Measurements from ENCODE around the gene ZNF512. TPM values are rescaled to one million over a fixed set of nuclear protein-coding genes. Genes with fewer than 3 reads are reported as not detected.
A peak's percentile ranks its signal among the peaks of the same experiment; 100 is the strongest.

The ZNF512 gene
- total RNA-seq, 1 donor from 2014 or later = 30.8 TPM

GRCh38 chr2:27572998-27573429, 9.8 kb upstream of the ZNF512 start:
- ATAC-seq (no peak), DNase-seq (no peak)
- H3K36me3 ChIP-seq = no peaks in the 10 kb centered on the region
- H3K9me3 ChIP-seq = peaks cover 3% of the 10 kb centered on the region
- no peak overlapping the region for H3K27ac ChIP-seq
- TF ChIP-seq CTCF (IDR thresholded peaks at IDR 0.05) = no peak
- intact Hi-C loops (cut with DNase I) = no loop called here
- H3K27me3 ChIP-seq = no peaks in the 10 kb centered on the region
- no peaks in the 10 kb centered on the region for H3K4me1 ChIP-seq
- no peak overlapping the region for H3K4me3 ChIP-seq

- no peaks in the 10 kb centered on the region for H3K27me3 ChIP-seq
- no peak overlapping the region for H3K27ac ChIP-seq
- TF ChIP-seq CTCF (IDR thresholded peaks at IDR 0.05) = no peak
- DNase-seq (no peak), ATAC-seq (no peak)
- H3K9me3 ChIP-seq = peaks cover 3% of the 10 kb centered on the region
- H3K4me1 ChIP-seq = no peaks in the 10 kb centered on the region
- no peak overlapping the region for H3K4me3 ChIP-seq
- H3K36me3 ChIP-seq = no peaks in the 10 kb centered on the region
- intact Hi-C loops (cut with DNase I) = no loop called here
These were observed 9.4 kb upstream of the ZNF512 start for GRCh38 chr2:27573452-27573851.

- no peak overlapping the region for H3K27ac ChIP-seq
- no peaks in the 10 kb centered on the region for H3K27me3 ChIP-seq
- no peaks in the 10 kb centered on the region for H3K36me3 ChIP-seq
- ATAC-seq (no peak), DNase-seq (no peak)
- peaks cover 15% of the 10 kb centered on the region for H3K4me1 ChIP-seq
- intact Hi-C loops (cut with DNase I) = no loop called here
- TF ChIP-seq CTCF (IDR thresholded peaks at IDR 0.05) = no peak
- no peak overlapping the region for H3K4me3 ChIP-seq
- H3K9me3 ChIP-seq = peaks cover 3% of the 10 kb centered on the region
These were observed 1.3 kb upstream of the ZNF512 start for GRCh38 chr2:27581417-27582128.

- peak overlapping the region; percentile 77 for H3K27ac ChIP-seq
- H3K4me1 ChIP-seq = peaks cover 15% of the 10 kb centered on the region
- DNase-seq (no peak), ATAC-seq (no peak)
- H3K9me3 ChIP-seq = peaks cover 2% of the 10 kb centered on the region
- intact Hi-C loops (cut with DNase I) = no loop called here
- peak overlapping the region; percentile 81 for H3K4me3 ChIP-seq
- H3K27me3 ChIP-seq = no peaks in the 10 kb centered on the region
- H3K36me3 ChIP-seq = no peaks in the 10 kb centered on the region
- TF ChIP-seq CTCF (IDR thresholded peaks at IDR 0.05) = no peak
These were observed 630 bp upstream of the ZNF512 start for GRCh38 chr2:27582129-27582694.

GRCh38 chr2:27583390-27583915, 611 bp downstream of the ZNF512 start:
- H3K4me1 ChIP-seq = peaks cover 15% of the 10 kb centered on the region
- no peaks in the 10 kb centered on the region for H3K9me3 ChIP-seq
- intact Hi-C loops (cut with DNase I) = no loop called here
- H3K4me3 ChIP-seq = peak overlapping the region; percentile 81
- no peak for TF ChIP-seq CTCF (IDR thresholded peaks at IDR 0.05)
- ATAC-seq (no peak), DNase-seq (no peak)
- peak overlapping the region; percentile 77 for H3K27ac ChIP-seq
- H3K36me3 ChIP-seq = no peaks in the 10 kb centered on the region
- no peaks in the 10 kb centered on the region for H3K27me3 ChIP-seq
